Central memory CD8-positive, alpha-beta T cell (primary cell): ENCODE results near the gene PRRC1.
A peak's percentile ranks its signal among the peaks of the same experiment; 100 is the strongest.

ENCODE experiments used
- ATAC-seq: fragments of 150-1000 bp; cut with Tn5 transposase; replicated peaks from 2 replicates; pipeline ENCODE4 v1.10.0; 2022; ENCODE audit warnings: mild to moderate bottlenecking, moderate FRiP score, moderate number of reproducible peaks; ENCODE audit not compliant: poor library complexity, severe bottlenecking; ENCODE audit errors: extremely low read depth
- DNase-seq, 2 donors: peaks; one replicate each; pipeline ENCODE4 v3.0.0; 2021; ENCODE audit warnings: low spot score in 2 of 2
- H3K27ac Mint-ChIP-seq: one replicate; pipeline ENCODE4 v1.8.0; 2022; ENCODE audit warnings: low read depth, mild to moderate bottlenecking, moderate library complexity, mixed read lengths
- H3K27me3 Mint-ChIP-seq: one replicate; pipeline ENCODE4 v1.8.0; 2022; ENCODE audit warnings: mixed read lengths
- H3K36me3 Mint-ChIP-seq: one replicate; pipeline ENCODE4 v1.8.0; 2022; ENCODE audit warnings: mild to moderate bottlenecking, moderate library complexity, mixed read lengths; ENCODE audit not compliant: insufficient read depth
- H3K4me1 Mint-ChIP-seq: one replicate; pipeline ENCODE4 v1.8.0; 2022; ENCODE audit warnings: mixed read lengths
- H3K4me3 Mint-ChIP-seq: one replicate; pipeline ENCODE4 v1.8.0; 2022; ENCODE audit warnings: mild to moderate bottlenecking, moderate library complexity, mixed read lengths
- H3K9me3 Mint-ChIP-seq: one replicate; pipeline ENCODE4 v1.8.0; 2022; ENCODE audit warnings: mixed read lengths

The PRRC1 gene

DNA sequence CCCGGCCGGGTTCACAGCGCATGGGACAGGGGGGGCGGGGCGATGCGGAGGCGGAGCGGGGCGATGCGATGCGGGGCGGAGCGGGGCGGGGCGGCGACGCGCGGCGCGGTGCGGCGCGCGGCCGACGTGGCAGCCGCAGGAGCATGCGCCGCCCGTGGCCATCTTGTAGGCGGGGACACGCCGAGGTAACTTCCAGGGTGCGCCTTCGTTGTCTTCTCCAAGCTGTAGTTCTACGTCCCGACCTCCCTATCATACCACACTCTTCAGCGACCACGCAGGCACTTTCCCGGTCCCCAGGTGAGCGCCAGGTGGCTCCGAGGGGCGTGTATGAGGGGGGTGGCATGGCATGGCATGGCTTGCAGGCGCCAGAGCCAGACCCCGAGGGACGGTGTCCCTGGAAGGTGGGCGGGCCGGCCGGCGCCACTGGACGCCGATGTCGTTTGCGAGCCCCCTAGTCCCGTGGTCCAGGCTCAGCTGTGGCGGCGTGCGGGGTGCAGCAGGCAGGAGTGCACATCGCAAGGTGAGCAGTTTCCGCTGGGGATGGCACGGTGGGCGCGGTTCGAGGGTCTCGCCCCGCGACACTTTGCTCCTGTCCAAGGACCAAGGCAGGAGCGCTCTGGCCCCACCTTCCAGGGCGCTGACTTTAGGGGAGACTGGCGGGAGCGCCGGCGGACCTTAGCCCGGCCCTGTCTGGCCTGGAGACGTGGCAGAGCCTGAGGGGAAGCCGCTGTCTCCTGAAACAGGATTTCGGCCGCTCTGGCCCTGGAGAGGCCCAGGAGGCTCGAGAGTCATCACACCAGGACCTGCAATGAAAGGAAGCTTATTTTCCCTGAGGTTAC, at the start of gene PRRC1:
PRRC1 (plus strand) TSS at position 161 of the 839 bp plus-strand sequence. CDS start 5,840 bp downstream, outside the sequence.
- Mint-ChIP-seq H3K9me3 (peaks cover 11% of the 10 kb centered on the region), H3K4me1 (peaks cover 32% of the 10 kb centered on the region), H3K27me3 (peaks cover 12% of the 10 kb centered on the region), H3K4me3 (peak within 1 kb of the TSS; percentile 82), H3K36me3 (peaks cover 7% of the 10 kb centered on the region), H3K27ac (peak within 1 kb of the TSS; percentile 77)
- DNase-seq (peak; percentile 43 to 48), ATAC-seq (peak; percentile 96)

DNA sequence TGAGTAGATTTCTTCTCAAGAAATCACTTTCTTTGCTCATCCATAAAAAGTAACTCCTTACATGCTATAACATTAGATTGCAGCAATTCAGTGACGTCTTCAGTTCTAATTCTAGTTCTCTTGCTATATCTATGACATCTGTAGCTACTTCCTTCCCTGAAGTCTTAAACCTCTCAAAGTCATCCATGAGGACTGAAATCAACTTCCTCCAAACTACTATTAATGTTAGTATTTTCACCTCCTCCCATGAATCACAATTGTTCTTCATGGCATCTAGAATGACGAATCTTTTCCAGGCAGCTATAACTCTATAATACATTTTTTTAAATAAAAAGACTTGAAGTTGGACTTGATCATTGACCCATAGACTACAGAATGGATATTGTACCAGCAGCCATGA, 46.2 kb upstream of the PRRC1 start:
- no peak for ATAC-seq
- Mint-ChIP-seq H3K4me1 (no peaks in the 10 kb centered on the region), H3K27ac (no peak overlapping the region), H3K36me3 (no peaks in the 10 kb centered on the region), H3K9me3 (no peaks in the 10 kb centered on the region), H3K27me3 (peaks cover 35% of the 10 kb centered on the region), H3K4me3 (no peak overlapping the region)
- no peak for DNase-seq

DNA sequence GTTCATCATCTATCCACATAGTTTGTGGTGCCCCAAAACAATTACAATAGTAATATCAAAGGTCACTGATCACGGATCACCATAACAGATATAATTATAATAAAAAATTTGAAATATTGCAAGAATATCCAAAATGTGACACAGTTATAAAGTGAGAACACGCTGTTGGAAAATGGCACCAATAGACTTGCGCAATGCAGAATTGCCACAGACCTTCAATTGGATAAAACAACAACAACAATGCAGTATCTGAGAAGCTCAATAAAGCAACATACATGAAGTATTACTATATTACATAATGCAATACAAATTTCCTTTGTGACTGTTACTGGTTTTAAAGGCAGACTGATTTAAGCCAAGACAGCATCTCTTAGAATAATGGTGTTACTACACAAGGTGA, 44.7 kb upstream of the PRRC1 start:
- Mint-ChIP-seq H3K4me3 (no peak overlapping the region), H3K9me3 (no peaks in the 10 kb centered on the region), H3K36me3 (no peaks in the 10 kb centered on the region), H3K27ac (no peak overlapping the region), H3K4me1 (no peaks in the 10 kb centered on the region), H3K27me3 (peaks cover 24% of the 10 kb centered on the region)
- ATAC-seq (no peak), DNase-seq (no peak)

DNA sequence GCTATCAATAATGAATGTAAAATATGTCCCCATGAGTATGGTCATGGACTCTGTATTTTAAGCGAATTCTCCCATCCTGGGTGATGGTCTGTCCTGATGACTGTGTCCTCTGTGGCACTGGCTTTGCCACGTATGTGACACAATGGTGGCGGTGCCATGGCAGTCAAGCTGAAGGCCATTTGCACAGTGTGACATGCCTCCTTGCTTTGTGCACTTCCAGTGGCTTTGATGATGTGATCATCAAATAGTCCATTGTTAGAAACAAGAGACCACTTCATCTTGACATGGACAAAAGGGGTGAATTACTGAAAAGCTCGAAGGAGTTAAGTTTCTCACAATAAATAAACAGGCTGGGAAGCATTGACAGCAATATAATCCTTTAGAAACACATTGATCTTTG, 31.0 kb upstream of the PRRC1 start:
- H3K27me3 Mint-ChIP-seq = peaks cover 40% of the 10 kb centered on the region
- no peaks in the 10 kb centered on the region for H3K4me1 Mint-ChIP-seq
- H3K27ac Mint-ChIP-seq = no peak overlapping the region
- DNase-seq (no peak), ATAC-seq (no peak)
- H3K36me3 Mint-ChIP-seq = no peaks in the 10 kb centered on the region
- no peaks in the 10 kb centered on the region for H3K9me3 Mint-ChIP-seq
- H3K4me3 Mint-ChIP-seq = no peak overlapping the region

DNA sequence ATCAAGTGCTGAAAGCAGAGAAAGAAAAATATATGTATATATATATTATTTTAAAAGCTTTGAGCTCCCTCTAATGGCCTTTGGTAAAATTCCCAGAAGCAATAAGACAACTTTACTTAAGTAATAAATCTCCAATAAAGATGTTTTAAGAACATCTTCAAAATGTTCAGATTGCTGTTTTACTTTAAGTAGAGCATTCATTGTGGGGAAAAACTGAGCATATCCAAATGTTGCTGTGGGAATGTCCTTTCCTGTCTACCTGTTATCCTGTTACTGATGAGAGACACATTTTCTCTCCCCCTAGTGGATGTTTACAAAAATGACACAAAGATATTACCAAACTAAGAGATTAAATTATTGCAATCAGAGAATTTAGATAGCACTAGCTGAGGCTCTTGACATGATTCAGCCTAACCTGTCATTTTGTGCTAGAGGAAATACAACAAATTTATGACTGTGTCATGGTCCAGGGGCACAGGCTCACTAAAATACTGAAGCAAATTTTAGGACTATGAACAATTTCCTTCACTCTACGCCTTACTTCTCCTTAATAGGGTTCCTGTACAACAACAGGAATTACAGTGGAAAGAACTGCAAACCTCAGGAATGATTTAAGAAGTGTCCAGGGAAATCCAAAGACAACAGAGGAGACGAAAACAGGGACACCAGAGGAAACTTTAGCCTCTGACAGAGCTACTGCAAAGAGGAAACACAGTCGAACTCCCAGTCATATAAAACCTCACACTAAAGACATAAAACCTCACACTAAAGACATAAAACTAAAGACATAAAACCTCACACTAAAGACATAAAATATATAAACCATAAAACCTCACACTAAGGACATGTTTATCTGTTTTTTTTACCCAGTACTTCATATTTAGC, 24.3 kb upstream of the PRRC1 start:
- H3K27me3 Mint-ChIP-seq = peaks cover 75% of the 10 kb centered on the region
- no peak overlapping the region for H3K4me3 Mint-ChIP-seq
- no peaks in the 10 kb centered on the region for H3K36me3 Mint-ChIP-seq
- H3K27ac Mint-ChIP-seq = no peak overlapping the region
- DNase-seq = no peak
- no peaks in the 10 kb centered on the region for H3K9me3 Mint-ChIP-seq
- ATAC-seq = peak; percentile 36
- H3K4me1 Mint-ChIP-seq = no peaks in the 10 kb centered on the region

DNA sequence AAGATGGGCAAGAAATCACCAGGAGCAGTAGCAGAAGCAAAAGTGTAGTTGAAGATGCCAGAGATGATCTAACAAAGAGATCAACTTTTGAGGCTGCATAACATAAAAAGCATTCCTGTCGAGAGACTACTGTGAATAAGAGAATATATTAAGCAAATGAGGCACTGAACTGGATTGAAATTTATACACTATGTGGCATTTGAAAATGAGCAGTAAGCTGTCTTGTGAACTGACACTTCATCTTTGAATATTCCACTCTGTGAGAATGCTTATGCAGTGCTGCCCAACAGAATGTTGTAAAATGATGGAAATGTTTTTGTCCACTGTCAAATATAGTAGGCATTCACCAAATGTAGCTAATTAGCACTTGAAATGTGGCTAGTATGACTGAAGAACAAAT, 18.9 kb upstream of the PRRC1 start:
- H3K4me1 Mint-ChIP-seq = no peaks in the 10 kb centered on the region
- peaks cover 2% of the 10 kb centered on the region for H3K36me3 Mint-ChIP-seq
- no peak overlapping the region for H3K4me3 Mint-ChIP-seq
- no peaks in the 10 kb centered on the region for H3K9me3 Mint-ChIP-seq
- no peak overlapping the region for H3K27ac Mint-ChIP-seq
- no peak for DNase-seq
- peaks cover 36% of the 10 kb centered on the region for H3K27me3 Mint-ChIP-seq
- no peak for ATAC-seq

DNA sequence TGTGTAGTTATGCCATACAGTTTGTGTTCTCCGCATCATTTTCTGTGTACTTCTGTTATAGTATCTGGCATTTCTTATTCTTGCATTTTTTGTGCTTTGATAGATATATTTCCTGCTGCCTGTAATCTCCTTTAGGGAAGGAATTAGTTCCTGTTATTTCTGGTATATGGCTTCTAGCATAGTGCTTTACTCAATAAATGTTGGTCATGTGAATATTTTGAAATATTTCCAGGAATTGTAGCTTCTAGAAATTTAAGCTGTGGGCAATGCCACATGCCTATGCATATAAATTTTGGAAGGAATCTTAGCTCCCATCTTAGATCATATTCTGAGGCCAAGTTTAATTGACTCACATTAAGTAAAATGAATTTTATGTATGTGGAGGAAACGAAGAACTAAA, 11.5 kb upstream of the PRRC1 start:
- H3K4me1 Mint-ChIP-seq = no peaks in the 10 kb centered on the region
- no peak overlapping the region for H3K4me3 Mint-ChIP-seq
- H3K27me3 Mint-ChIP-seq = peaks cover 12% of the 10 kb centered on the region
- ATAC-seq (no peak), DNase-seq (no peak)
- H3K36me3 Mint-ChIP-seq = peaks cover 2% of the 10 kb centered on the region
- no peak overlapping the region for H3K27ac Mint-ChIP-seq
- H3K9me3 Mint-ChIP-seq = no peaks in the 10 kb centered on the region

DNA sequence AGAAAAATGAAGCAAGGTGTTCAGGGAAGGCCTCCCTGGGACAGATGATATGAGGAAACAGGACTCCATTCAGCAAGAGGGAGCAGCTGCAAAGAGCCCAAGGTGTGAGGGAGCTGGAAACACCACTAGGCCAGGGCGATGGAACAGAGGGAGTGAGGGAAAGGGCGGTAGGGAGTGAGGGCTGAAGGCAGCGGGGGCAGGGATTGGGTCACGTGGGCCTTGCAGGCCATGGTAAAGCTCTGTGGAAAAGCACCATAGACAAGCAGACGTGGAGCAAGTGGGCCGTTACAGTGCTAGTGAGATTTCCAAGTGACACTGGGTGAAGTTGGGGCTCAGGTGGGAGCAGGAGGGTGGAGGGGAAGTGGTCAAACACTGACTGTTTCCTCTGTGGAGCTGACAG, 10.8 kb upstream of the PRRC1 start:
- Mint-ChIP-seq H3K4me1 (no peaks in the 10 kb centered on the region), H3K4me3 (no peak overlapping the region), H3K27ac (no peak overlapping the region), H3K27me3 (peaks cover 19% of the 10 kb centered on the region), H3K9me3 (no peaks in the 10 kb centered on the region), H3K36me3 (peaks cover 2% of the 10 kb centered on the region)
- DNase-seq = no peak
- ATAC-seq = no peak

DNA sequence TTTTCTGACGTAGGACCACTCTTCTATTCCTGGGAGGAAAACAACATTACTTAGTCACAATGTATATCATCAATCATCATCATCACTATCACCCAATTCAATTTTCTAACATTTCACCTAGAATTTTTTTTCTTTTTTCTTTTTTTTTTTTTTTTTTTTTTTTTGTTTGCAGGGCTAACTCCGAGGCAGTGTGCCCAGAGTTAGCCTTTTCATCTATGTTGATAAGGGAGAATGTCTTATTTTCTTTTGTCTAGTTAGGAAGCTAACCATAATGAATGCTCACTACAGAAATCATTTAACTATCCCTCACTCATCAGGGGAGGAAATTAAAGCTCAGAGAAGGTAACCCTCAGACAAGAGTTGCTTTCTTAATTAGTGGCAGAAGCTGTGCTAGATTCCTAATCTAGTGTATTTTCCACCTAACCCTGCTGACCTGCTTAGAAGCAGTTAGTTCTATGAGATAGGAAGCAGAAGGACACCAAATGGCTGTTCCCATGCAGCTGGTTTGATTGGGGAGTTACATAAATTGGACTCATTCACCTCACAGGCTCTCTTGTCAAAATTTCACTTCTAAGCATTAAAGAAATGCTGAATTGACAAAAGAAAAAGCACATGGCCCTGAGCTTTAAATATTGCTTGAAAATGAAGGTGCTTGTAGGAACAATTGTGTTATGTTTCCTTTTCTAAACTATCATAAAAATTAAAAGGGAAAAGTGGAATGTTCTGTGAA, 8.6 kb upstream of the PRRC1 start:
- no peaks in the 10 kb centered on the region for H3K9me3 Mint-ChIP-seq
- H3K36me3 Mint-ChIP-seq = no peaks in the 10 kb centered on the region
- peaks cover 34% of the 10 kb centered on the region for H3K27me3 Mint-ChIP-seq
- no peak overlapping the region for H3K4me3 Mint-ChIP-seq
- DNase-seq (no peak), ATAC-seq (no peak)
- no peak overlapping the region for H3K27ac Mint-ChIP-seq
- H3K4me1 Mint-ChIP-seq = no peaks in the 10 kb centered on the region

DNA sequence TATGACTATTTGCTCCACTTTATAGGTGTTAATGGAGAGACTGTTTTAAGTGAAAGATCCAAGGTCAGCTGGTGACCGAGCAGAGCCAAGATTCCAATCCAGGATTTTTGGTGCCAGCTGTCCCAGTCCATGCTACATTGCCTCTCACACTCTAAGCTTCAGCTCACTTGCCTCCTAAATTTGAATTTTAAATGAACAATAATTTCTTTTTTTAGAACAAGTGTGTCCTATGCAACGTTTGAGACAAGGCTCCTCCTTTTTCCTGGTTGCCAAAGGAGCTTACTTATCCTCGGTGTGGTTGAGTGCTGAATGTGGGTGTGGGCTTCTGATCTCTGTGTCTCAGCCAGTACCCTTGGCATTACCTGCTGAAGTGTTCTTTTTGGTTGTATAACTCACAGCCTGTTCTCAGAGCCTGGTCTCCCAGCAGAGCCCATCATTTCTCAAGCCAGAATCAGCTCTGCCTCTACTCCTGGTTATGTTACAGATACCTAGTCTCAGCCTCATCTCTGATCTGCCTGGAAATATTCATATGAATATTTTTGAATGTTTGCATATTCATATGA, 4.0 kb upstream of the PRRC1 start:
- H3K27ac Mint-ChIP-seq = no peak overlapping the region

DNA sequence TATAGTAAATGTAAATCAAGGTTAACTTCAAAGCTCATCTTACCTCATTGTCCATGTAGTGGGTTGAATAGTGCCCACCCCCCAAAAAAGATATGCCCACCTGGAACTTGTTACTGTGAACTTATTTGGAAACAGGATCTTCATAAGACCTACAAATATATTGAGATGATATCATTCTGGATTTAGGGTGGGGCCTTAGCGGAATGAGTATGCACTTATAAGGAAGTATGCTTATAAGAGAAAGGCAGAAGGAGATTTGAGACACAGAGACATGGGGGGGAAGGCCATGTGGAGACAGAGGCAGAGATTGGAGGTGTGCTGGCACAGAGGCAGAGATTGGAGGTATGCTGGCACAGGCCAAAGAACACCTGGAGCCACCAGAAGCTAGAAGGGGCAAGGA, 2.6 kb upstream of the PRRC1 start:
- Mint-ChIP-seq H3K36me3 (peaks cover 6% of the 10 kb centered on the region), H3K4me1 (peaks cover 10% of the 10 kb centered on the region), H3K9me3 (no peaks in the 10 kb centered on the region), H3K27me3 (peaks cover 37% of the 10 kb centered on the region), H3K4me3 (no peak overlapping the region), H3K27ac (no peak overlapping the region)
- DNase-seq (no peak), ATAC-seq (no peak)

More for the DNA sequence above, 4.0 kb upstream of the PRRC1 start:
- Mint-ChIP-seq H3K36me3 (peaks cover 2% of the 10 kb centered on the region), H3K9me3 (no peaks in the 10 kb centered on the region), H3K4me3 (no peak overlapping the region), H3K4me1 (no peaks in the 10 kb centered on the region), H3K27me3 (peaks cover 42% of the 10 kb centered on the region)
- ATAC-seq (no peak), DNase-seq (no peak)
